ENCODE measurements around the gene CPT1C.

GRCh38 chr19:49669516-49669915 lies 21.4 kb upstream of the CPT1C start:
- no peak for TF ChIP-seq CTCF (IDR thresholded peaks at IDR 0.05)
- no peak for TF ChIP-seq ZFX (IDR thresholded peaks at IDR 0.05; ENCODE audit: borderline replicate concordance)
